ENCODE results near the gene RTF1.

Gene RTF1

GRCh38 chr15:41476416-41477048, 59.6 kb downstream of the RTF1 start:
- H3K4me3 ChIP-seq (ENCODE audit: low read depth, low read length, poor library complexity, severe bottlenecking): no peak overlapping the region
- no peaks in the 10 kb centered on the region for H4K20me1 ChIP-seq (ENCODE audit: insufficient read depth, low read length)
- no peak for TF ChIP-seq CTCF (IDR thresholded peaks at IDR 0.05; ENCODE audit: low read length)
- no peak for TF ChIP-seq EZH2 (IDR thresholded peaks at IDR 0.05; ENCODE audit: borderline replicate concordance, low read length)
- no peak overlapping the region for H3K4me2 ChIP-seq (ENCODE audit: low read length)
- no peaks in the 10 kb centered on the region for H3K9me2 ChIP-seq (ENCODE audit: low read depth, low read length)
- no peak overlapping the region for H3K9ac ChIP-seq (ENCODE audit: low read length)
- H3K36me3 ChIP-seq (ENCODE audit: insufficient read depth, low read length): peaks cover 76% of the 10 kb centered on the region
- no peaks in the 10 kb centered on the region for H3F3A ChIP-seq (ENCODE audit: insufficient read depth, low read length)
- no peak overlapping the region for H2AFZ ChIP-seq (ENCODE audit: low read length)
- no peaks in the 10 kb centered on the region for H3K4me1 ChIP-seq (ENCODE audit: insufficient read depth, low read length, severe bottlenecking)
- H3K9me3 ChIP-seq (ENCODE audit: low read length): no peaks in the 10 kb centered on the region
- H3K27ac ChIP-seq (ENCODE audit: low read depth, low read length, poor library complexity, severe bottlenecking): no peak overlapping the region
- no peaks in the 10 kb centered on the region for H3K27me3 ChIP-seq (ENCODE audit: insufficient read depth, low read length)
- no peaks in the 10 kb centered on the region for H3K79me2 ChIP-seq (ENCODE audit: insufficient read depth, low read length)

GRCh38 chr15:41480396-41481140, 63.7 kb downstream of the RTF1 start:
- H3K36me3 ChIP-seq (ENCODE audit: insufficient read depth, low read length): peaks cover 71% of the 10 kb centered on the region
- no peaks in the 10 kb centered on the region for H3K27me3 ChIP-seq (ENCODE audit: insufficient read depth, low read length)

GRCh38 chr15:41482110-41482877, 65.4 kb downstream of the RTF1 start:
- Histone ChIP-seq H3K4me3 (ENCODE audit: low read depth, low read length, poor library complexity, severe bottlenecking) (no peak overlapping the region), H4K20me1 (ENCODE audit: insufficient read depth, low read length) (no peaks in the 10 kb centered on the region), H3K79me2 (ENCODE audit: insufficient read depth, low read length) (no peaks in the 10 kb centered on the region), H3K36me3 (ENCODE audit: insufficient read depth, low read length) (peaks cover 53% of the 10 kb centered on the region), H3F3A (ENCODE audit: insufficient read depth, low read length) (no peaks in the 10 kb centered on the region), H3K9ac (ENCODE audit: low read length) (no peak overlapping the region), H3K9me2 (ENCODE audit: low read depth, low read length) (no peaks in the 10 kb centered on the region), H3K4me1 (ENCODE audit: insufficient read depth, low read length, severe bottlenecking) (peaks cover 11% of the 10 kb centered on the region), H3K27me3 (ENCODE audit: insufficient read depth, low read length) (no peaks in the 10 kb centered on the region), H3K4me2 (ENCODE audit: low read length) (no peak overlapping the region), H2AFZ (ENCODE audit: low read length) (no peak overlapping the region), H3K27ac (ENCODE audit: low read depth, low read length, poor library complexity, severe bottlenecking) (no peak overlapping the region), H3K9me3 (ENCODE audit: low read length) (no peaks in the 10 kb centered on the region)
- TF ChIP-seq EZH2 (IDR thresholded peaks at IDR 0.05; ENCODE audit: borderline replicate concordance, low read length) (no peak), CTCF (IDR thresholded peaks at IDR 0.05; ENCODE audit: low read length) (no peak)

More at GRCh38 chr15:41480396-41481140, 63.7 kb downstream of the RTF1 start:
- Histone ChIP-seq H3K79me2 (ENCODE audit: insufficient read depth, low read length) (no peaks in the 10 kb centered on the region), H4K20me1 (ENCODE audit: insufficient read depth, low read length) (no peaks in the 10 kb centered on the region), H3F3A (ENCODE audit: insufficient read depth, low read length) (no peaks in the 10 kb centered on the region), H3K9me3 (ENCODE audit: low read length) (no peaks in the 10 kb centered on the region), H3K27ac (ENCODE audit: low read depth, low read length, poor library complexity, severe bottlenecking) (no peak overlapping the region), H3K9ac (ENCODE audit: low read length) (no peak overlapping the region), H2AFZ (ENCODE audit: low read length) (no peak overlapping the region), H3K4me2 (ENCODE audit: low read length) (no peak overlapping the region), H3K4me3 (ENCODE audit: low read depth, low read length, poor library complexity, severe bottlenecking) (no peak overlapping the region), H3K4me1 (ENCODE audit: insufficient read depth, low read length, severe bottlenecking) (peaks cover 11% of the 10 kb centered on the region), H3K9me2 (ENCODE audit: low read depth, low read length) (no peaks in the 10 kb centered on the region)
- TF ChIP-seq CTCF (IDR thresholded peaks at IDR 0.05; ENCODE audit: low read length) (no peak), EZH2 (IDR thresholded peaks at IDR 0.05; ENCODE audit: borderline replicate concordance, low read length) (no peak)

Data from OCI-LY1 (cell line).